ENCODE measurements around the gene EPS8L3.
"Not testable (repeated sequence)": the region's sequence is repeated elsewhere in the genome, so short reads cannot be mapped to it uniquely, and the experiment has no call there.

The EPS8L3 gene

GRCh38 chr1:109762039-109762585 lies 1.6 kb downstream of the EPS8L3 start:
- DNase-seq: no peak

- DNase-seq: no peak
Observed at GRCh38 chr1:109761227-109762038, 2.3 kb downstream of the EPS8L3 start.

- DNase-seq: no peak
Observed at GRCh38 chr1:109760581-109761226, 3.0 kb downstream of the EPS8L3 start.

- no peak for DNase-seq
Observed at GRCh38 chr1:109759513-109760334, 4.0 kb downstream of the EPS8L3 start.

GRCh38 chr1:109757936-109758786 lies 5.6 kb downstream of the EPS8L3 start:
- DNase-seq: no peak

GRCh38 chr1:109756848-109757521 lies 6.7 kb downstream of the EPS8L3 start:
- no peak for DNase-seq

- not testable (repeated sequence) for DNase-seq
Observed at GRCh38 chr1:109756325-109756724, 7.4 kb downstream of the EPS8L3 start.

- no peak for DNase-seq
Observed at GRCh38 chr1:109754738-109755137, 9.0 kb downstream of the EPS8L3 start.

GRCh38 chr1:109751531-109752260 lies 12.0 kb downstream of the EPS8L3 start:
- DNase-seq: no peak

- no peak for DNase-seq
Observed at GRCh38 chr1:109750920-109751319, 12.8 kb downstream of the EPS8L3 start.

- no peak for DNase-seq
Observed at GRCh38 chr1:109750241-109750882, 13.4 kb downstream of the EPS8L3 start.

- DNase-seq: no peak
Observed at GRCh38 chr1:109749221-109749620, 14.5 kb downstream of the EPS8L3 start.

- DNase-seq: not testable (repeated sequence)
Observed at GRCh38 chr1:109748311-109748710, 15.4 kb downstream of the EPS8L3 start.

GRCh38 chr1:109740615-109741373 lies 22.9 kb downstream of the EPS8L3 start, which contains the start of gene GSTM3:
GSTM3 (minus strand) TSS chr1:109741038; CDS start chr1:109740287, 751 bp downstream.
- no peak for DNase-seq

- DNase-seq: peak; percentile 86
Observed at GRCh38 chr1:109739738-109740614, 23.7 kb downstream of the EPS8L3 start.

GRCh38 chr1:109733236-109733870 lies 30.4 kb downstream of the EPS8L3 start:
- no peak for DNase-seq

GRCh38 chr1:109732390-109732881 lies 31.3 kb downstream of the EPS8L3 start:
- no peak for DNase-seq

- DNase-seq: no peak
Observed at GRCh38 chr1:109730666-109731065, 33.1 kb downstream of the EPS8L3 start.
